K562 (cell line): ENCODE data around the gene PIEZO2.

ENCODE experiments used
- CTCF ChIP-seq, 3 experiments: IDR thresholded peaks in 2 of 3; conservative IDR thresholded peaks in 1 of 3; 2 replicates each; pipeline ENCODE4 v1.5.1; 2011 to 2012; ENCODE audit warnings: low read length in 3 of 3, mild to moderate bottlenecking in 3 of 3, control low read depth in 2 of 3, improper control_type of control experiment in 1 of 3, inconsistent platforms in 1 of 3, low read depth in 1 of 3, mixed read lengths in 1 of 3, moderate library complexity in 1 of 3; ENCODE audit not compliant: insufficient read depth in 2 of 3
- DMBX1 ChIP-seq: fragments of 250-450 bp; sonication (Bioruptor Pico); IDR thresholded peaks from 2 replicates; pipeline ENCODE4 v1.8.0; 2022; ENCODE audit warnings: inconsistent platforms, mild to moderate bottlenecking, moderate library complexity, borderline replicate concordance
- RAD21 ChIP-seq, 2 experiments: fragments of 250-450 bp in 1 of 2; fragments of 450-650 bp in 1 of 2; sonication (Bioruptor Pico) in 1 of 2; formaldehyde crosslinking in 1 of 2; IDR thresholded peaks in 1 of 2; conservative IDR thresholded peaks in 1 of 2; 2 replicates each; pipeline versions ENCODE4 v1.4.0 to v1.8.0; 2020 to 2022; ENCODE audit warnings: mild to moderate bottlenecking in 2 of 2, moderate library complexity in 1 of 2

GRCh38 chr18:10949655-10950054 lies 199.7 kb downstream of the PIEZO2 start:
- TF ChIP-seq CTCF (IDR thresholded peaks at IDR 0.05 in 2 of 3, conservative IDR thresholded peaks at IDR 0.05 in 1 of 3; ENCODE audit: insufficient read depth in 2 of 3, low read depth in 1 of 3, low read length in 3 of 3): no peak
- no peak for TF ChIP-seq RAD21 (CRISPR knock-in tag; conservative IDR thresholded peaks at IDR 0.05 in 1 of 2, IDR thresholded peaks at IDR 0.05 in 1 of 2)
- TF ChIP-seq DMBX1 (CRISPR knock-in tag): no peak
